GM23248 (cell line): ENCODE measurements around the gene CFDP1. TPM values are rescaled to one million over a fixed set of nuclear protein-coding genes. Genes with fewer than 3 reads are reported as not detected.
A peak's percentile ranks its signal among the peaks of the same experiment; 100 is the strongest.

ENCODE experiments used
- DNase-seq: peaks from one replicate; pipeline ENCODE4 v3.0.0-alpha.2; 2015
- H2AFZ ChIP-seq: fragments of 200-600 bp; sonication (generic); 2 replicates; pipeline ENCODE4 v1.6.1; 2016; ENCODE audit warnings: antibody characterized with exemption
- H3F3A ChIP-seq: fragments of 200-600 bp; sonication (generic); 2 replicates; pipeline ENCODE4 v1.6.1; 2016; ENCODE audit warnings: mild to moderate bottlenecking, antibody characterized with exemption, mixed run types; ENCODE audit not compliant: insufficient read depth
- H3K27ac ChIP-seq: fragments of 200-600 bp; sonication (generic); 2 replicates; pipeline ENCODE4 v1.5.1; 2016; ENCODE audit warnings: mild to moderate bottlenecking
- H3K27me3 ChIP-seq: fragments of 200-600 bp; sonication (generic); replicated peaks from 2 replicates; pipeline ENCODE4 v1.6.1; 2016; ENCODE audit warnings: mild to moderate bottlenecking; ENCODE audit not compliant: insufficient read depth
- H3K36me3 ChIP-seq: fragments of 200-600 bp; sonication (generic); 2 replicates; pipeline ENCODE4 v1.6.1; 2016; ENCODE audit warnings: low read depth, mild to moderate bottlenecking
- H3K4me1 ChIP-seq: fragments of 200-600 bp; sonication (generic); 2 replicates; pipeline ENCODE4 v1.6.1; 2016; ENCODE audit warnings: mild to moderate bottlenecking; ENCODE audit not compliant: insufficient read depth
- H3K4me2 ChIP-seq: fragments of 200-600 bp; sonication (generic); one replicate; pipeline ENCODE4 v1.6.1; 2016; ENCODE audit warnings: mild to moderate bottlenecking; ENCODE audit not compliant: unreplicated experiment
- H3K4me3 ChIP-seq: fragments of 200-600 bp; sonication (generic); 2 replicates; pipeline ENCODE4 v1.5.1; 2016; ENCODE audit warnings: mild to moderate bottlenecking
- H3K79me2 ChIP-seq: fragments of 200-600 bp; sonication (generic); 2 replicates; pipeline ENCODE4 v1.6.1; 2016; ENCODE audit warnings: mild to moderate bottlenecking; ENCODE audit not compliant: insufficient read depth
- H3K9ac ChIP-seq: fragments of 200-600 bp; sonication (generic); 2 replicates; pipeline ENCODE4 v1.6.1; 2016; ENCODE audit warnings: mild to moderate bottlenecking
- H3K9me2 ChIP-seq: fragments of 200-600 bp; sonication (generic); 2 replicates; pipeline ENCODE4 v1.6.1; 2016; ENCODE audit warnings: mixed run types, mild to moderate bottlenecking, moderate library complexity; ENCODE audit not compliant: insufficient read depth
- H3K9me3 ChIP-seq: fragments of 200-600 bp; sonication (generic); one replicate; pipeline ENCODE4 v1.6.1; 2017; ENCODE audit warnings: low read depth
- H4K20me1 ChIP-seq: fragments of 200-600 bp; sonication (generic); 2 replicates; pipeline ENCODE4 v1.6.0; 2016; ENCODE audit not compliant: insufficient read depth
- EZH2 ChIP-seq: fragments of 200-600 bp; sonication (generic); IDR thresholded peaks from 2 replicates; pipeline ENCODE4 v1.6.1; 2018; ENCODE audit warnings: antibody characterized with exemption, mild to moderate bottlenecking; ENCODE audit not compliant: insufficient read depth, poor library complexity, severe bottlenecking
- EZH2phosphoT487 ChIP-seq: fragments of 200-600 bp; sonication (generic); IDR thresholded peaks from 2 replicates; pipeline ENCODE4 v1.6.1; 2018; ENCODE audit warnings: antibody characterized with exemption, moderate library complexity, mild to moderate bottlenecking, low read depth; ENCODE audit not compliant: insufficient read depth
- WGBS, 2 experiments: methylation state at CpG; one replicate each; pipeline ENCODE4 v1.1.6; 2015 to 2017; ENCODE audit warnings: low lambda C conversion rate in 2 of 2, low coverage in 1 of 2; ENCODE audit errors: missing lambda C conversion rate in 2 of 2; 5-methylcytosine and 5-hydroxymethylcytosine counted together
- in situ Hi-C: fragments of 300-500 bp; cut with MboI; formaldehyde crosslinking; loops from 2 replicates; pipeline ENCODE4 v1.15.0; 2020
- polyA plus RNA-seq: library from polyadenylated mRNA; unstranded; fragments of >200 nt; fragmentation: Nextera tagmentation; extraction: Ambion mirVana; gene quantifications from 2 replicates; pipeline ENCODE4 v1.2.1, GENCODE V29; 2016
- total RNA-seq: library from RNA; depleted of rRNA; stranded (reverse); fragments of >200 nt; shearing (Covaris generic); gene quantifications from 2 replicates; pipeline ENCODE4 v1.2.3, GENCODE V29; 2014

Gene CFDP1
- total and polyA plus RNA-seq, 2 experiments from 2014 or later: 36.9 to 46.7 TPM

- in situ Hi-C loops: no loop called here
- H3K9ac ChIP-seq: no peak overlapping the region
- H3K4me2 ChIP-seq: no peak overlapping the region
- H3K27ac ChIP-seq: no peak overlapping the region
- no peak for DNase-seq
- H3K79me2 ChIP-seq: peaks cover 96% of the 10 kb centered on the region
- H3F3A ChIP-seq: peaks cover 21% of the 10 kb centered on the region; the same call in 1 of the 2 replicates
- no peak overlapping the region for H3K4me3 ChIP-seq
- 87% methylated on average over 9 to 10 of the region's 10 CpGs for WGBS, 2 experiments
- H4K20me1 ChIP-seq: peaks cover 17% of the 10 kb centered on the region; the same call in 1 of the 2 replicates
- peaks cover 37% of the 10 kb centered on the region for H3K4me1 ChIP-seq
- TF ChIP-seq EZH2 (no peak), EZH2phosphoT487 (no peak)
- no peaks in the 10 kb centered on the region for H3K27me3 ChIP-seq
- no peaks in the 10 kb centered on the region for H3K9me2 ChIP-seq
- no peaks in the 10 kb centered on the region for H3K36me3 ChIP-seq
- H2AFZ ChIP-seq: no peak overlapping the region
- H3K9me3 ChIP-seq: no peaks in the 10 kb centered on the region
Observed at GRCh38 chr16:75260851-75261589, 172.3 kb downstream of the CFDP1 start.

GRCh38 chr16:75258807-75259141 is 174.5 kb downstream of the CFDP1 start:
- 66 to 77% methylated on average over 6 of the region's 6 CpGs for WGBS, 2 experiments
- H4K20me1 ChIP-seq: peaks cover 17% of the 10 kb centered on the region; the same call in 1 of the 2 replicates

DNA sequence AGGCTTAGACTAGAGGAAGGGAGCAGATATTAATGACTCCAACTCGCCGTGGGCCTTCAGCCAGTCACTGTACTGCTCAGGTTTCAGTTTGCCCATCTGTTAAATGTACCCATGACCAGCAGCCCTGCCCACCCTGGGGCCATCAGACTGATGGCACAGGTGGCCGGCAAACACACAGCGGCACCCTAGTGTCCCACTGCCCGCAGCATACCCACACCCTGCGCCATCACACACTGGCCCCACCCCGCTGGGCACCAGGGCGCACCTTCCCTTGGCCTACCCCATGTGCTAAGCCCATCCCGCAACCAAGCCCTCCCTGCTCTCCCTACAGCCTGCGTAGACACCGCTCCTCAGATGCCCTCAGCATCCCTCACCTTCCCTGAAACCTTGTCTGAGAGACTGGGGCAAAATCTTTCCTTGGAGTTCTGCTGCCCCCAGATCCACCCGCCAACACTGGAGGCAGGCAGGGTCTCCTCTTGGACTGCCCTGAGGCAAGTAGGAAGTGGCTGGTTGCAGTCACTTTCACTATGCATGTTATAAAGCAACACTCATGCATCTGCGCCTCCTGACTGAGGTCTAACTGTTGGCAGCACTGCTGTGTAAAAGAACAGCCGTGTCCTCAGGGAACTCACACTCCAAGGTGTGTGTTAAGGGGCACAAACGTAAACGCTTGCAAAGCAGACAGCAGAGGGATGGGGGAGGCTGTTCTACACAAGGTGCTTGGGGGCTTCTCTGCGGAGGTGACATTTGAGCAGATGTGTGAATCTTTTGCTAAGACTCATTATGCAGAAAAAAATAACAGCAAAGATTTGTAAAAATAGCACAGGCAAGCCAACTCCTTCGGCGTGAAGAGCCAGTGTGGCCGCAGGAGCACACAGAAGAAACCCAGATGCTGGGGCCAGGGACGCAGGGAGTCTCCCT is 175.2 kb downstream of the CFDP1 start:
- no peaks in the 10 kb centered on the region for H3K36me3 ChIP-seq
- peaks cover 14% of the 10 kb centered on the region; the same call in 1 of the 2 replicates for H4K20me1 ChIP-seq
- peaks cover 28% of the 10 kb centered on the region for H3F3A ChIP-seq
- no peaks in the 10 kb centered on the region for H3K9me2 ChIP-seq
- no peak overlapping the region for H3K4me3 ChIP-seq
- WGBS, 2 experiments: 69 to 78% methylated on average over 19 to 21 of the region's 21 CpGs
- no peak for DNase-seq
- no peak overlapping the region for H3K4me2 ChIP-seq
- H3K27me3 ChIP-seq: no peaks in the 10 kb centered on the region
- H2AFZ ChIP-seq: no peak overlapping the region
- peaks cover 97% of the 10 kb centered on the region for H3K79me2 ChIP-seq
- H3K9me3 ChIP-seq: no peaks in the 10 kb centered on the region
- TF ChIP-seq EZH2: no peak
- TF ChIP-seq EZH2phosphoT487: no peak
- peaks cover 53% of the 10 kb centered on the region for H3K4me1 ChIP-seq
- in situ Hi-C loops: no loop called here
- peak overlapping the region; percentile 72; the same call in 1 of the 2 replicates for H3K9ac ChIP-seq
- no peak overlapping the region for H3K27ac ChIP-seq

More at GRCh38 chr16:75258807-75259141, 174.5 kb downstream of the CFDP1 start:
- no peak overlapping the region for H3K4me2 ChIP-seq
- no peaks in the 10 kb centered on the region for H3K9me3 ChIP-seq
- H3K27me3 ChIP-seq: no peaks in the 10 kb centered on the region
- H3K4me3 ChIP-seq: no peak overlapping the region
- H2AFZ ChIP-seq: no peak overlapping the region
- TF ChIP-seq EZH2: no peak
- TF ChIP-seq EZH2phosphoT487: no peak
- 0 out of 2 replicates have a peak overlapping the region, but pooled peaks have one; percentile 9 for H3K9ac ChIP-seq
- peaks cover 28% of the 10 kb centered on the region for H3F3A ChIP-seq
- in situ Hi-C loops: no loop called here
- no peak for DNase-seq
- no peak overlapping the region for H3K27ac ChIP-seq
- peaks cover 97% of the 10 kb centered on the region for H3K79me2 ChIP-seq
- H3K36me3 ChIP-seq: no peaks in the 10 kb centered on the region
- H3K9me2 ChIP-seq: no peaks in the 10 kb centered on the region
- H3K4me1 ChIP-seq: peaks cover 53% of the 10 kb centered on the region

DNA sequence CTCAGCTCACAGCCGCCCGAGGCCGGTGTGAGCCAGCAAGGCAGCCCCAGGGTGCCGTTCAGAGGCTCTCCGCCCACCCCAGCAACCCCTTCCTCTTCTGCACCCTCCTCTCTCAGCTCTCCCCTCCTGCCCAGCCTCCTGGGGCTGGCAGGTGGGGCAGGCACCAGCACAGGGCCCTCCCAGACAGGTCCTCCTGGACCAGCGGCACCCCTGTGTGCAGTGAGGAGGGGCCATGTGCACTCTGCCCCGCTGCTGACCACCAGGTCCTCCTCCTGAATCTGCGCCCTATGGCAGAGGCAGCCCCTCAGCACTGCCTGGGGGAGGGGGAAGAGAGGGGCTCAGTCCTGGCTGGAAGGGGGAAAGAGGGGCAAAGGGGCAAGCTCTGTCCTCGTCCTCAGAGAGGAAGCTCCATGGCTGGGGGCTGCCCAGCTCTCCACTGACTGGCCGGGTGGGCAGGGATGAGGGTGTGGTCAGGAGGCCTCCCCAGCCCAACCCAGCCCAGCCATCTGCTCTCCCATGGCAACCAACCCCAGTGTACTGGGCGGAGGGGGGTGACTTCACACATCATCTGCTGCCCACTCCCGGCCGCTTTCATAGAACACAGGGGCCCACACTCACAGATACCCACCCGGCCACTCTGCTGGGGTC is 176.5 kb downstream of the CFDP1 start:
- Histone ChIP-seq H3K27me3 (no peaks in the 10 kb centered on the region), H3K27ac (peak overlapping the region; percentile 93), H3K4me2 (peak overlapping the region; percentile 69), H3K9me2 (no peaks in the 10 kb centered on the region), H3K4me1 (peaks cover 57% of the 10 kb centered on the region), H2AFZ (no peak overlapping the region), H4K20me1 (peaks cover 9% of the 10 kb centered on the region; the same call in 1 of the 2 replicates), H3K9ac (peak overlapping the region; percentile 72), H3K9me3 (no peaks in the 10 kb centered on the region), H3F3A (peaks cover 35% of the 10 kb centered on the region), H3K36me3 (no peaks in the 10 kb centered on the region), H3K4me3 (peak overlapping the region; percentile 30; the same call in 1 of the 2 replicates), H3K79me2 (peaks cover 97% of the 10 kb centered on the region)
- 31 to 34% methylated on average over 12 to 14 of the region's 14 CpGs for WGBS, 2 experiments
- peak; percentile 86 for DNase-seq
- TF ChIP-seq EZH2 (no peak), EZH2phosphoT487 (no peak)
- in situ Hi-C loops: no loop called here
